HL-60 (cell line): Measurements from ENCODE around the gene FLNB.

Experiments used
- CTCF ChIP-seq: IDR thresholded peaks from one replicate; pipeline ENCODE4 v1.5.1; 2011; ENCODE audit warnings: low read length, control low read depth, inconsistent platforms; ENCODE audit not compliant: insufficient read depth
- GABPA ChIP-seq: IDR thresholded peaks from 2 replicates; pipeline ENCODE4 v1.6.1; 2012; ENCODE audit warnings: low read depth
- POLR2AphosphoS5 ChIP-seq: IDR thresholded peaks from 2 replicates; pipeline ENCODE4 v1.6.1; 2012; ENCODE audit warnings: low read depth

GRCh38 chr3:58124387-58124786, 116.2 kb downstream of the FLNB start:
- TF ChIP-seq GABPA (no peak), CTCF (no peak), POLR2AphosphoS5 (no peak)
